ENCODE results near the gene PMIS2. TPM values are rescaled to one million over a fixed set of nuclear protein-coding genes. Genes with fewer than 3 reads are reported as not detected.

PMIS2 gene
- total RNA-seq, 1 experiment from 2014 or later, result not detected

GRCh38 chr19:35556025-35556590 is 29.9 kb upstream of the PMIS2 start:
- ChIA-PET CTCF (interaction anchor here (1.0 to 1.2 kb wide), 2 partner anchors 36 to 156 kb away, joined by 3 read pairs; no protein-coding TSS in a partner anchor), RAD21 (ENCODE audit: low non-redundant PET in 1 of 2, low total read pairs in 2 of 2, uncharacterized antibody in 2 of 2, unreplicated experiment in 2 of 2) (no interaction called here), POLR2A (interaction anchor here (0.9 kb wide), 1 partner anchor 46 kb away, joined by 3 read pairs; no protein-coding TSS in a partner anchor)
- peaks cover 0 to 12% of the 10 kb centered on the region in 2 experiments; a peak in 2 of 4 replicates for H3K4me1 ChIP-seq (ENCODE audit: control insufficient read depth in 1 of 2, insufficient read depth in 2 of 2, low read length in 2 of 2)
- no TSS peak for BruUV-seq (replicated peaks)
- no peak overlapping the region for H3K9ac ChIP-seq (ENCODE audit: low read length)
- H3K27ac ChIP-seq (ENCODE audit: low read depth, low read length), result no peak overlapping the region
- H3K9me2 ChIP-seq (ENCODE audit: insufficient read depth), result no peaks in the 10 kb centered on the region
- TF ChIP-seq ZFX (IDR thresholded peaks at IDR 0.05), result no peak
- TF ChIP-seq FOSL1 (IDR thresholded peaks at IDR 0.05; ENCODE audit: low read depth), result no peak
- TF ChIP-seq ATF3 (IDR thresholded peaks at IDR 0.05), result no peak
- no peak for TF ChIP-seq TCF7L2 (IDR thresholded peaks at IDR 0.05; ENCODE audit: borderline replicate concordance, extremely low read depth, insufficient read depth, insufficient read length)
- no peak for TF ChIP-seq REST (IDR thresholded peaks at IDR 0.05; ENCODE audit: low read depth)
- no peak for TF ChIP-seq EZH2phosphoT487 (IDR thresholded peaks at IDR 0.05; ENCODE audit: borderline replicate concordance)
- TF ChIP-seq ELF1 (IDR thresholded peaks at IDR 0.05; ENCODE audit: borderline replicate concordance, low read depth), result no peak
- no peak for TF ChIP-seq YY1 (IDR thresholded peaks at IDR 0.05; ENCODE audit: extremely low read depth, insufficient replicate concordance, low read depth, low read length)
- TF ChIP-seq EZH2 (IDR thresholded peaks at IDR 0.05), result no peak
- no peak for TF ChIP-seq ZNF274 (IDR thresholded peaks at IDR 0.05; ENCODE audit: low read depth, low read length)
- TF ChIP-seq CEBPB (IDR thresholded peaks at IDR 0.05; ENCODE audit: low read depth), result no peak
- no peak for TF ChIP-seq POLR2AphosphoS5 (IDR thresholded peaks at IDR 0.05; ENCODE audit: low read depth, low read length)
- no peak for TF ChIP-seq CBX3 (IDR thresholded peaks at IDR 0.05; ENCODE audit: low read depth)
- no peak for TF ChIP-seq SP1 (IDR thresholded peaks at IDR 0.05; ENCODE audit: low read depth)
- TF ChIP-seq MAX (IDR thresholded peaks at IDR 0.05), result no peak
- TF ChIP-seq RAD21 (IDR thresholded peaks at IDR 0.05; ENCODE audit: low read depth), result no peak
- TF ChIP-seq EGR1 (IDR thresholded peaks at IDR 0.05; ENCODE audit: low read depth), result no peak
- no peak for TF ChIP-seq SRF (IDR thresholded peaks at IDR 0.05; ENCODE audit: low read depth)
- no peak for TF ChIP-seq CTCF (IDR thresholded peaks at IDR 0.05 in 2 of 3, conservative IDR thresholded peaks at IDR 0.05 in 1 of 3; ENCODE audit: borderline replicate concordance in 1 of 3, insufficient read depth in 1 of 3, low read depth in 2 of 3, low read length in 2 of 3)
- no peak overlapping the region for H3K4me2 ChIP-seq (ENCODE audit: low read length)
- DNase-seq (ENCODE audit: low read depth, low spot score), result no peak
- H3K27me3 ChIP-seq (ENCODE audit: insufficient read depth, low read length), result no peaks in the 10 kb centered on the region
- H3K9me3 ChIP-seq (ENCODE audit: control insufficient read depth in 1 of 2, insufficient read depth in 1 of 2, low read depth in 1 of 2, low read length in 2 of 2), result no peaks in the 10 kb centered on the region
- no peaks in the 10 kb centered on the region for H3K36me3 ChIP-seq (ENCODE audit: control insufficient read depth in 1 of 2, insufficient read depth in 2 of 2, low read length in 2 of 2)
- ATAC-seq, result no peak
- intact Hi-C loops (cut with micrococcal nuclease), result no loop called here
- no peaks in the 10 kb centered on the region for H3K79me2 ChIP-seq (ENCODE audit: insufficient read depth, low read length)
- H3K4me3 ChIP-seq (replicated peaks in 1 of 2; ENCODE audit: low read depth in 1 of 2, low read length in 2 of 2), result no peak overlapping the region
- no peaks in the 10 kb centered on the region for H4K20me1 ChIP-seq (ENCODE audit: insufficient read depth)
- peak overlapping the region; percentile 61 for H2AFZ ChIP-seq (ENCODE audit: low read depth, low read length, poor library complexity, severe bottlenecking)

Data from HCT116 (cell line).